Measurements from ENCODE around the gene AHRR. TPM values are rescaled to one million over a fixed set of nuclear protein-coding genes. Genes with fewer than 3 reads are reported as not detected.
A peak's percentile ranks its signal among the peaks of the same experiment; 100 is the strongest.

AHRR gene
- total and polyA plus RNA-seq, 2 donors (not counting 1 experiment from before 2014, with no cell fraction given): 11.3 to 26.4 TPM

- TF ChIP-seq EZH2 (IDR thresholded peaks at IDR 0.05; ENCODE audit: low read length, missing control alignments) (no peak), CTCF (conservative IDR thresholded peaks at IDR 0.05 in 1 of 2, IDR thresholded peaks at IDR 0.05 in 1 of 2; ENCODE audit: low read depth in 1 of 2, low read length in 2 of 2) (no peak)
- no peaks in the 10 kb centered on the region for H4K20me1 ChIP-seq (ENCODE audit: control insufficient read depth, extremely low read depth, insufficient read depth, low read length)
- H3K4me3 ChIP-seq (replicated peaks in 1 of 4; ENCODE audit: control extremely low read depth in 1 of 4, insufficient read depth in 1 of 4, low read depth in 3 of 4, low read length in 4 of 4): no peak overlapping the region
- H3K27me3 ChIP-seq (ENCODE audit: control insufficient read depth, insufficient read depth, low read length): no peaks in the 10 kb centered on the region
- DNase-seq (ENCODE audit: low read depth in 2 of 2): no peak
- peaks cover 11% of the 10 kb centered on the region for H3K36me3 ChIP-seq (ENCODE audit: control insufficient read depth, insufficient read depth, low read length)
- no peak overlapping the region for H3K27ac ChIP-seq (ENCODE audit: insufficient read depth, low read length)
- H3K4me2 ChIP-seq (ENCODE audit: extremely low read depth, insufficient read depth, low read length): no peak overlapping the region
- H3K4me1 ChIP-seq (ENCODE audit: control insufficient read depth, extremely low read depth, insufficient read depth, low read length): peaks cover 14% of the 10 kb centered on the region
- H3K9ac ChIP-seq (ENCODE audit: insufficient read depth, low read length): no peak overlapping the region
- no peaks in the 10 kb centered on the region for H3K79me2 ChIP-seq (ENCODE audit: control insufficient read depth, insufficient read depth, low read length)
- no peaks in the 10 kb centered on the region for H3K9me3 ChIP-seq (ENCODE audit: control insufficient read depth, insufficient read depth, low read depth, low read length)
- H2AFZ ChIP-seq (ENCODE audit: low read length): no peak overlapping the region
Measured at GRCh38 chr5:316210-317085, 5.1 kb upstream of the AHRR start.

GRCh38 chr5:317086-317811 is 4.3 kb upstream of the AHRR start:
- H3K9ac ChIP-seq (ENCODE audit: insufficient read depth, low read length): no peak overlapping the region
- no peak overlapping the region for H3K27ac ChIP-seq (ENCODE audit: insufficient read depth, low read length)
- peaks cover 14% of the 10 kb centered on the region for H3K4me1 ChIP-seq (ENCODE audit: control insufficient read depth, extremely low read depth, insufficient read depth, low read length)
- no peak overlapping the region for H3K4me3 ChIP-seq (replicated peaks in 1 of 4; ENCODE audit: control extremely low read depth in 1 of 4, insufficient read depth in 1 of 4, low read depth in 3 of 4, low read length in 4 of 4)
- peak; percentile 57 to 74 for DNase-seq (ENCODE audit: low read depth in 2 of 2)
- H2AFZ ChIP-seq (ENCODE audit: low read length): no peak overlapping the region
- no peak for TF ChIP-seq EZH2 (IDR thresholded peaks at IDR 0.05; ENCODE audit: low read length, missing control alignments)
- TF ChIP-seq CTCF (conservative IDR thresholded peaks at IDR 0.05 in 1 of 2, IDR thresholded peaks at IDR 0.05 in 1 of 2; ENCODE audit: low read depth in 1 of 2, low read length in 2 of 2): peak; percentile 69 to 83
- no peaks in the 10 kb centered on the region for H4K20me1 ChIP-seq (ENCODE audit: control insufficient read depth, extremely low read depth, insufficient read depth, low read length)
- H3K36me3 ChIP-seq (ENCODE audit: control insufficient read depth, insufficient read depth, low read length): peaks cover 11% of the 10 kb centered on the region
- no peak overlapping the region for H3K4me2 ChIP-seq (ENCODE audit: extremely low read depth, insufficient read depth, low read length)
- peaks cover 6% of the 10 kb centered on the region for H3K79me2 ChIP-seq (ENCODE audit: control insufficient read depth, insufficient read depth, low read length)
- no peaks in the 10 kb centered on the region for H3K9me3 ChIP-seq (ENCODE audit: control insufficient read depth, insufficient read depth, low read depth, low read length)
- H3K27me3 ChIP-seq (ENCODE audit: control insufficient read depth, insufficient read depth, low read length): no peaks in the 10 kb centered on the region

DNA sequence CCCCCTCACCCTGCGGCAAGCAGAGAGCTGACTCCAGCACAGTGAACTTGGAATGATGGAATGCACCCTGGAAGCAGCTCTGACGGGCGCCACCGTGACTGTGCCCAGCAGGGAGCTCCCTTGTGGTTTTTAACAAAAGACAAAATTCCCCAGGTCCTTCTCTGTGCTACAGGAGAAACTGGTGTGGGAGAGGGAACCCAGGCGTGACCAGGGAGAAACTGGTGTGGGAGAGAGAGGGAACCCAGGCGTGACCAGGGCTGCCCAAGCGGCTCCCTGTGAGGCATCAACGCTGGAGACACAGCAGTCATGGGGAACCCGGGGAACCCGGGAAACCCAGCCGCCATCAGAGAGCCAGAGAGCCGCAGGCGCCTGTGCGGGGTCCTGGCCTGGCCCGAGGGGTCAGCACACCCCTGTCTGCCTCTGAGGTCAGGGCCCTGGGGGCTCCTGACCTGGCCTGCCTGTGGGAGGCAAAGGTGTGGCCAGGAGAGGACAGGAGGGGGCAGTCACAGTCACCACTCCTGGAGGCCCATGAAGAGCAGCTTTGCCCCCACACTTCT is 3.1 kb upstream of the AHRR start:
- Histone ChIP-seq H3K9ac (ENCODE audit: insufficient read depth, low read length) (peak overlapping the region; percentile 7), H3K9me3 (ENCODE audit: control insufficient read depth, insufficient read depth, low read depth, low read length) (no peaks in the 10 kb centered on the region), H3K27ac (ENCODE audit: insufficient read depth, low read length) (no peak overlapping the region), H3K36me3 (ENCODE audit: control insufficient read depth, insufficient read depth, low read length) (peaks cover 10% of the 10 kb centered on the region), H3K4me1 (ENCODE audit: control insufficient read depth, extremely low read depth, insufficient read depth, low read length) (peaks cover 12% of the 10 kb centered on the region), H4K20me1 (ENCODE audit: control insufficient read depth, extremely low read depth, insufficient read depth, low read length) (no peaks in the 10 kb centered on the region), H3K4me3 (replicated peaks in 1 of 4; ENCODE audit: control extremely low read depth in 1 of 4, insufficient read depth in 1 of 4, low read depth in 3 of 4, low read length in 4 of 4) (no peak overlapping the region), H3K27me3 (ENCODE audit: control insufficient read depth, insufficient read depth, low read length) (no peaks in the 10 kb centered on the region), H3K4me2 (ENCODE audit: extremely low read depth, insufficient read depth, low read length) (peak overlapping the region; percentile 35), H2AFZ (ENCODE audit: low read length) (no peak overlapping the region), H3K79me2 (ENCODE audit: control insufficient read depth, insufficient read depth, low read length) (peaks cover 17% of the 10 kb centered on the region)
- TF ChIP-seq CTCF (conservative IDR thresholded peaks at IDR 0.05 in 1 of 2, IDR thresholded peaks at IDR 0.05 in 1 of 2; ENCODE audit: low read depth in 1 of 2, low read length in 2 of 2) (no peak), EZH2 (IDR thresholded peaks at IDR 0.05; ENCODE audit: low read length, missing control alignments) (no peak)
- peak in 1 of 2 donors; percentile 60 for DNase-seq (ENCODE audit: low read depth in 2 of 2)

Data from fibroblast of lung (primary cell).